ENCODE data around the gene TNFSF12.

The TNFSF12 gene

GRCh38 chr17:7572338-7572587 is 23.4 kb downstream of the TNFSF12 start:
- DNase-seq = no peak

- DNase-seq = peak; percentile 100
These were observed 23.9 kb downstream of the TNFSF12 start for GRCh38 chr17:7572588-7573323.

GRCh38 chr17:7573324-7574080 is 24.6 kb downstream of the TNFSF12 start:
- peak; percentile 95 for DNase-seq

GRCh38 chr17:7574176-7574953 is 25.5 kb downstream of the TNFSF12 start:
- DNase-seq = peak; percentile 23

- DNase-seq = no peak
These were observed 26.6 kb downstream of the TNFSF12 start for GRCh38 chr17:7575481-7575883.

GRCh38 chr17:7575959-7576358 is 27.1 kb downstream of the TNFSF12 start:
- DNase-seq = no peak

- DNase-seq = peak; percentile 25
These were observed 27.6 kb downstream of the TNFSF12 start for GRCh38 chr17:7576432-7576937.

GRCh38 chr17:7577327-7578199 is 28.7 kb downstream of the TNFSF12 start:
- DNase-seq = no peak

- DNase-seq = peak; percentile 76
These were observed 30.4 kb downstream of the TNFSF12 start, which contains the start of gene CD68 for GRCh38 chr17:7579001-7579833. Gene CD68, plus strand, starts transcription at chr17:7579638. Its CDS starts 40 bp downstream, at chr17:7579678.

GRCh38 chr17:7579834-7580603 is 31.2 kb downstream of the TNFSF12 start:
- peak; percentile 58 for DNase-seq

GRCh38 chr17:7580604-7581575 is 32.0 kb downstream of the TNFSF12 start:
- no peak for DNase-seq

GRCh38 chr17:7582396-7583252 is 33.8 kb downstream of the TNFSF12 start:
- DNase-seq = no peak

- DNase-seq = peak; percentile 97
These were observed 34.6 kb downstream of the TNFSF12 start, which contains the start of gene MPDU1 for GRCh38 chr17:7583253-7584109. Gene MPDU1, plus strand, starts transcription at chr17:7583852. Its CDS starts 11 bp downstream, at chr17:7583863.

GRCh38 chr17:7586673-7587419 is 38.0 kb downstream of the TNFSF12 start:
- no peak for DNase-seq

GRCh38 chr17:7587420-7588151 is 38.7 kb downstream of the TNFSF12 start:
- DNase-seq = no peak

Measured in CD4-positive, alpha-beta T cell treated with Interleukin-17A for 1 hour (primary cell).